Measurements from ENCODE around the gene DHTKD1.
A peak's percentile ranks its signal among the peaks of the same experiment; 100 is the strongest.
"Not testable (repeated sequence)": the region's sequence is repeated elsewhere in the genome, so short reads cannot be mapped to it uniquely, and the experiment has no call there.

DHTKD1 gene

DNA sequence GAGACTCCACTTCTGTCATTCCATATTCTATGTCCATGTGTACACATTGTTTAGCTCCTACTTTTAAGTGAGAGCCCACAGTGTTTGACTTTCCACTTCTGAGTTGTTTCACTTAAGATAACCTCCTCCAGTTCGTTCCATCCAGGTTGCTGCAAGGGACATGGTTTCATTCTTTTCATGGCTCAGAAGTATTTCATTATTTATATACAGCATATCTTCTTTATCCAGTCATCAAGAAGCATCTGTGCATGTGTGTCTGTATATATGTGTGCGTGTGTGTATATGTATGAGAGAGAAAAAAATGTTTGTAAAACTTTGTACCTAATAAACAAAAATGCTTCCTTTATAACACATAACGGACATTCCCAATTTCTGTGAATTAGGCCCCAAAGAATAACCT is 66.9 kb downstream of the DHTKD1 start:
- H3K9me3 Mint-ChIP-seq = no peaks in the 10 kb centered on the region
- peaks cover 0 to 4% of the 10 kb centered on the region in 2 donors for H3K4me1 Mint-ChIP-seq
- no peak for DNase-seq
- H3K36me3 Mint-ChIP-seq = peaks cover 19 to 33% of the 10 kb centered on the region in 2 donors
- H3K4me3 Mint-ChIP-seq = no peak overlapping the region
- no peak for ATAC-seq (replicated peaks)
- H3K27ac Mint-ChIP-seq = no peak overlapping the region
- no peaks in the 10 kb centered on the region for H3K27me3 Mint-ChIP-seq

GRCh38 chr10:12140038-12140437 is 71.3 kb downstream of the DHTKD1 start:
- Mint-ChIP-seq H3K9me3 (no peaks in the 10 kb centered on the region), H3K27me3 (no peaks in the 10 kb centered on the region), H3K27ac (peak overlapping the region; percentile 37), H3K36me3 (peaks cover 31 to 52% of the 10 kb centered on the region in 2 donors), H3K4me1 (no peaks in the 10 kb centered on the region), H3K4me3 (no peak overlapping the region)
- ATAC-seq (replicated peaks) = no peak
- no peak for DNase-seq

DNA sequence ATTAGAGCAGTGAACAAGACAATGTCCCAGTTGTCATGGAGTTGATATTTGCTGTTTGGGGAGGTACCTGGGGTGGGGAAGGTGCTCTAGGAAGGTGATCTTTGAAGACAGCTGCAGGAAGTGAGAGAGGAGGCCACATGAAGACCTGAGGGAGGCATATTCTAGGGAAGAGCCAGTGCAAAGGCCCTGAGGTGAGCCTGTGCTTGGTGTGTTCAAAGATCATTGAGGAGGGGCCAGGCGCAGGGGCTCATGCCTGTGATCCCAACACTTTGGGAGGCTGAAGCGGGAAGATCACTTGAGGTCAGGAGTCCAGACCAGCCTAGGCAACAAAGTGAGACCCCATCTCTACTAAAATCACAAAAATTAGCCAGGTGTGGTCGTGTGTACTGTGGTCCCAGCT is 75.8 kb downstream of the DHTKD1 start:
- Mint-ChIP-seq H3K4me3 (no peak overlapping the region), H3K27me3 (no peaks in the 10 kb centered on the region), H3K4me1 (no peaks in the 10 kb centered on the region), H3K36me3 (peaks cover 35 to 55% of the 10 kb centered on the region in 2 donors), H3K27ac (peak overlapping the region; percentile 45), H3K9me3 (no peaks in the 10 kb centered on the region)
- DNase-seq = no peak
- ATAC-seq (replicated peaks) = no peak

GRCh38 chr10:12150163-12150562 is 81.4 kb downstream of the DHTKD1 start:
- Mint-ChIP-seq H3K36me3 (peaks cover 25 to 41% of the 10 kb centered on the region in 2 donors), H3K27ac (no peak overlapping the region), H3K27me3 (no peaks in the 10 kb centered on the region), H3K9me3 (no peaks in the 10 kb centered on the region), H3K4me3 (no peak overlapping the region), H3K4me1 (no peaks in the 10 kb centered on the region)
- DNase-seq (no peak), ATAC-seq (replicated peaks) (no peak)

- Mint-ChIP-seq H3K9me3 (no peaks in the 10 kb centered on the region), H3K27me3 (no peaks in the 10 kb centered on the region), H3K4me3 (no peak overlapping the region), H3K36me3 (peaks cover 33 to 37% of the 10 kb centered on the region in 2 donors), H3K4me1 (peaks cover 0 to 9% of the 10 kb centered on the region in 2 donors), H3K27ac (no peak overlapping the region)
- ATAC-seq (replicated peaks) (no peak), DNase-seq (no peak)
Observed at GRCh38 chr10:12154516-12154915, 85.8 kb downstream of the DHTKD1 start.

GRCh38 chr10:12156367-12157123 is 87.8 kb downstream of the DHTKD1 start:
- peaks cover 33 to 38% of the 10 kb centered on the region in 2 donors for H3K36me3 Mint-ChIP-seq
- H3K27me3 Mint-ChIP-seq = no peaks in the 10 kb centered on the region
- DNase-seq (no peak), ATAC-seq (replicated peaks) (no peak)
- peaks cover 0 to 9% of the 10 kb centered on the region in 2 donors for H3K4me1 Mint-ChIP-seq
- H3K4me3 Mint-ChIP-seq = no peak overlapping the region
- H3K9me3 Mint-ChIP-seq = no peaks in the 10 kb centered on the region
- H3K27ac Mint-ChIP-seq = no peak overlapping the region

GRCh38 chr10:12158111-12158510 is 89.4 kb downstream of the DHTKD1 start:
- H3K4me1 Mint-ChIP-seq = peaks cover 0 to 9% of the 10 kb centered on the region in 2 donors
- H3K4me3 Mint-ChIP-seq = no peak overlapping the region
- no peak for DNase-seq
- ATAC-seq (replicated peaks) = no peak
- no peaks in the 10 kb centered on the region for H3K9me3 Mint-ChIP-seq
- H3K36me3 Mint-ChIP-seq = peaks cover 30 to 48% of the 10 kb centered on the region in 2 donors
- no peak overlapping the region for H3K27ac Mint-ChIP-seq
- no peaks in the 10 kb centered on the region for H3K27me3 Mint-ChIP-seq

DNA sequence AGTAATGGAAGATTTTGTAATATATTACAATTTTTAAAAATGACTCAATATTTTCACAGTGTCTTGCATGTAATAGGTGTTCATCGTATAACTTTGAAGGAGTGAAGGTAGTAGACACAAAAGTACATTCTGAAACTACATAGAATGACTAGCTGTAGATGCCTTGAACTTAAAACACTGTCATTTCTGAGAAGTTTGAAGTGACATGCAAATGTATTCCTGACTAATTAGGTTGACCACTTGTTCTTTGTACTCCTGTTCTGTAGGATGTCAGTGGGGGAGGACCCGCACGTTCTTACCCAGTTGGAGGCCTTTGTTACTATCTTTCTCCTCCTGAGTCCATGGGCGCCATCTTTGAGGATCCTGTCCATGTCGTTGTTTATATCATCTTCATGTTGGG is 91.9 kb downstream of the DHTKD1 start:
- ATAC-seq (replicated peaks) (no peak), DNase-seq (no peak)
- Mint-ChIP-seq H3K27ac (no peak overlapping the region), H3K4me1 (peaks cover 0 to 9% of the 10 kb centered on the region in 2 donors), H3K27me3 (no peaks in the 10 kb centered on the region), H3K36me3 (peaks cover 26 to 52% of the 10 kb centered on the region in 2 donors), H3K9me3 (no peaks in the 10 kb centered on the region), H3K4me3 (no peak overlapping the region)

- Mint-ChIP-seq H3K27ac (no peak overlapping the region), H3K27me3 (no peaks in the 10 kb centered on the region), H3K36me3 (peaks cover 18 to 50% of the 10 kb centered on the region in 2 donors), H3K4me1 (peaks cover 0 to 5% of the 10 kb centered on the region in 2 donors), H3K9me3 (no peaks in the 10 kb centered on the region), H3K4me3 (no peak overlapping the region)
- DNase-seq = no peak
- no peak for ATAC-seq (replicated peaks)
Observed at GRCh38 chr10:12162927-12163326, 94.2 kb downstream of the DHTKD1 start.

DNA sequence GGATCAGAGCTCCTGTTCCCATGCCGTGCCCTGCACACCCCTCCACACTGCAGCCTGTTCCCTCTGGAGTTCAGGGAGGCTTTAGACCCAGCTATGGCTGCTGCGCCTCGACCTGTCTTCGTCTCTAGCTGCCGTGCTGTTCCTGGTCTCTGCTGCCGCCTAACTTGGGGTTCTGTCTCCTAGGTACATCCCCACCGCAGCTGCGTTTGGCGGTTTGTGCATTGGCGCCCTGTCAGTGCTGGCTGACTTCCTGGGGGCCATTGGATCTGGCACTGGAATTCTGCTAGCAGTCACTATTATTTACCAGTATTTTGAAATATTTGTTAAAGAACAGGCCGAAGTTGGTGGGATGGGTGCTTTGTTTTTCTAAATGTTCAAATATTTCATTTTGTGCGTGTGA is 95.3 kb downstream of the DHTKD1 start:
- no peak overlapping the region for H3K4me3 Mint-ChIP-seq
- H3K27ac Mint-ChIP-seq = no peak overlapping the region
- H3K27me3 Mint-ChIP-seq = no peaks in the 10 kb centered on the region
- DNase-seq (no peak), ATAC-seq (replicated peaks) (no peak)
- H3K9me3 Mint-ChIP-seq = no peaks in the 10 kb centered on the region
- H3K4me1 Mint-ChIP-seq = no peaks in the 10 kb centered on the region
- peaks cover 15 to 49% of the 10 kb centered on the region in 2 donors for H3K36me3 Mint-ChIP-seq

GRCh38 chr10:12165036-12165435 is 96.3 kb downstream of the DHTKD1 start:
- no peaks in the 10 kb centered on the region for H3K4me1 Mint-ChIP-seq

GRCh38 chr10:12165999-12166775 is 97.4 kb downstream of the DHTKD1 start:
- no peak overlapping the region for H3K27ac Mint-ChIP-seq
- no peaks in the 10 kb centered on the region for H3K9me3 Mint-ChIP-seq
- H3K36me3 Mint-ChIP-seq = peaks cover 19 to 58% of the 10 kb centered on the region in 2 donors
- no peak overlapping the region for H3K4me3 Mint-ChIP-seq
- H3K27me3 Mint-ChIP-seq = no peaks in the 10 kb centered on the region
- ATAC-seq (replicated peaks) (no peak), DNase-seq (no peak)
- H3K4me1 Mint-ChIP-seq = no peaks in the 10 kb centered on the region

More at GRCh38 chr10:12165036-12165435, 96.3 kb downstream of the DHTKD1 start:
- ATAC-seq (replicated peaks) = no peak
- H3K9me3 Mint-ChIP-seq = no peaks in the 10 kb centered on the region
- DNase-seq = no peak
- H3K27me3 Mint-ChIP-seq = no peaks in the 10 kb centered on the region
- no peak overlapping the region for H3K4me3 Mint-ChIP-seq
- no peak overlapping the region for H3K27ac Mint-ChIP-seq
- peaks cover 16 to 56% of the 10 kb centered on the region in 2 donors for H3K36me3 Mint-ChIP-seq

DNA sequence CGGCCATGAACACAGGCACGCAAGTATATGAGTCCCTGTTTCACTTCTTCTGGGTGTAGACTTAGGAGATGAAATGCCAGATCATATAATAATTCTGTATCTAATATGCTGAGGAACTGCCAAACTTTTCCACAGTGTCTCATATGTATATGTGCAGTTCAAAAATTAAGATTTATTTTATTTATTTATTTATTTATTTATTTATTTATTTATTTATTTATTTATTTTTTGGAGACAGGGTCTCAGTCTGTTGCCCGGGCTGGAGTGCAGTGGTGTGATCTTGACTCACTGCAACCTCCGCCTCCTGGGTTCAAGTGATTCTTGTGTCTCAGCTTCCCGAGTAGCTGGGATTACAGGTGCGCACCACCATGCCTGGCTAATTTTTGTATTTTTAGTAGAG is 102.8 kb downstream of the DHTKD1 start:
- peaks cover 28 to 48% of the 10 kb centered on the region in 2 donors for H3K36me3 Mint-ChIP-seq
- H3K4me3 Mint-ChIP-seq; DNase-seq; H3K27me3 Mint-ChIP-seq; H3K27ac Mint-ChIP-seq; ATAC-seq (replicated peaks); H3K9me3 Mint-ChIP-seq; H3K4me1 Mint-ChIP-seq: not testable (repeated sequence)
